SK-N-SH treated with all-trans-retinoic acid at 6 μM for 48 hours (cell line): ENCODE results near the gene TOP3A.

Source experiments
- ATAC-seq: fragments of 200-7000 bp; cut with Tn5 transposase; 3 replicates; pipeline ENCODE4 v1.9.1; 2020; ENCODE audit warnings: mild to moderate bottlenecking, moderate library complexity
- ARNTL ChIP-seq: fragments of 450-650 bp; formaldehyde crosslinking; IDR thresholded peaks from 2 replicates; pipeline ENCODE4 v1.5.0; 2020; ENCODE audit warnings: low read depth, mild to moderate bottlenecking, moderate library complexity, borderline replicate concordance
- BACH2 ChIP-seq: fragments of 250-450 bp; sonication (Bioruptor Pico); IDR thresholded peaks from 2 replicates; pipeline ENCODE4 v1.9.0; 2021; ENCODE audit warnings: mild to moderate bottlenecking, borderline replicate concordance
- CREB5 ChIP-seq: fragments of 250-450 bp; sonication (Bioruptor Pico); IDR thresholded peaks from 2 replicates; pipeline ENCODE4 v1.5.1; 2020; ENCODE audit warnings: low read depth, mild to moderate bottlenecking, moderate library complexity
- CSDC2 ChIP-seq: fragments of 250-450 bp; sonication (Bioruptor Pico); IDR thresholded peaks from 2 replicates; pipeline ENCODE4 v1.5.0; 2020; ENCODE audit warnings: mild to moderate bottlenecking, moderate library complexity
- ESRRG ChIP-seq: fragments of 250-450 bp; sonication (Bioruptor Pico); IDR thresholded peaks from 2 replicates; pipeline ENCODE4 v1.6.1; 2021; ENCODE audit warnings: mild to moderate bottlenecking
- GLIS3 ChIP-seq: fragments of 250-450 bp; sonication (Bioruptor Pico); IDR thresholded peaks from 2 replicates; pipeline ENCODE4 v1.5.0; 2020; ENCODE audit warnings: mild to moderate bottlenecking, moderate library complexity
- ISL1 ChIP-seq: fragments of 250-450 bp; sonication (Bioruptor Pico); IDR thresholded peaks from 2 replicates; pipeline ENCODE4 v2.1.2; 2022; ENCODE audit warnings: mild to moderate bottlenecking, moderate library complexity
- PATZ1 ChIP-seq: fragments of 250-450 bp; sonication (Bioruptor Pico); IDR thresholded peaks from 2 replicates; pipeline ENCODE4 v1.8.0; 2020; ENCODE audit warnings: mild to moderate bottlenecking, moderate library complexity, borderline replicate concordance
- POU6F1 ChIP-seq: fragments of 250-450 bp; sonication (Bioruptor Pico); IDR thresholded peaks from 2 replicates; pipeline ENCODE4 v1.8.0; 2021; ENCODE audit warnings: low read depth, mild to moderate bottlenecking, moderate library complexity, borderline replicate concordance
- PPARA ChIP-seq: fragments of 250-450 bp; sonication (Bioruptor Pico); IDR thresholded peaks from 2 replicates; pipeline ENCODE4 v1.5.0; 2020; ENCODE audit warnings: mild to moderate bottlenecking, borderline replicate concordance
- RARB ChIP-seq: fragments of 250-450 bp; sonication (Bioruptor Pico); IDR thresholded peaks from 2 replicates; pipeline ENCODE4 v1.8.0; 2021; ENCODE audit warnings: mild to moderate bottlenecking, moderate library complexity
- SNAI2 ChIP-seq: fragments of 250-450 bp; sonication (Bioruptor Pico); IDR thresholded peaks from 2 replicates; pipeline ENCODE4 v1.5.0; 2020; ENCODE audit warnings: mild to moderate bottlenecking, moderate library complexity
- TCF4 ChIP-seq: fragments of 250-450 bp; sonication (Bioruptor Pico); IDR thresholded peaks from 2 replicates; pipeline ENCODE4 v1.8.0; 2021; ENCODE audit warnings: mild to moderate bottlenecking, moderate library complexity, borderline replicate concordance
- TOX ChIP-seq: fragments of 250-450 bp; sonication (Bioruptor Pico); IDR thresholded peaks from 2 replicates; pipeline ENCODE4 v1.8.0; 2021; ENCODE audit warnings: mild to moderate bottlenecking, moderate library complexity, borderline replicate concordance
- TSHZ2 ChIP-seq: fragments of 250-450 bp; sonication (Bioruptor Pico); IDR thresholded peaks from 2 replicates; pipeline ENCODE4 v1.5.0; 2020; ENCODE audit warnings: mild to moderate bottlenecking, moderate library complexity
- ZC3H10 ChIP-seq: fragments of 250-450 bp; sonication (Bioruptor Pico); IDR thresholded peaks from 2 replicates; pipeline ENCODE4 v1.5.1; 2021; ENCODE audit warnings: mild to moderate bottlenecking, moderate library complexity
- ZFP3 ChIP-seq: fragments of 250-450 bp; sonication (Bioruptor Pico); IDR thresholded peaks from 2 replicates; pipeline ENCODE4 v1.5.0; 2020; ENCODE audit warnings: mild to moderate bottlenecking, moderate library complexity
- ZFP30 ChIP-seq: fragments of 450-650 bp; formaldehyde crosslinking; IDR thresholded peaks from 2 replicates; pipeline ENCODE4 v1.5.0; 2022; ENCODE audit warnings: mild to moderate bottlenecking, moderate library complexity
- ZNF565 ChIP-seq: fragments of 450-650 bp; formaldehyde crosslinking; conservative IDR thresholded peaks from 2 replicates; pipeline ENCODE4 v1.5.0; 2020; ENCODE audit warnings: low read depth, mild to moderate bottlenecking, moderate library complexity
- ZNF70 ChIP-seq: fragments of 450-650 bp; formaldehyde crosslinking; IDR thresholded peaks from 2 replicates; pipeline ENCODE4 v1.5.0; 2020; ENCODE audit warnings: mild to moderate bottlenecking, moderate library complexity
- ZNF8 ChIP-seq: fragments of 450-650 bp; formaldehyde crosslinking; IDR thresholded peaks from 2 replicates; pipeline ENCODE4 v1.5.0; 2020; ENCODE audit warnings: mild to moderate bottlenecking, moderate library complexity
- TF ChIP-seq, protein P1 (sequence below): fragments of 250-450 bp; sonication (Bioruptor Pico); IDR thresholded peaks from 2 replicates; pipeline ENCODE4 v1.5.1; 2021; ENCODE audit warnings: mild to moderate bottlenecking, moderate library complexity

Gene TOP3A

DNA sequence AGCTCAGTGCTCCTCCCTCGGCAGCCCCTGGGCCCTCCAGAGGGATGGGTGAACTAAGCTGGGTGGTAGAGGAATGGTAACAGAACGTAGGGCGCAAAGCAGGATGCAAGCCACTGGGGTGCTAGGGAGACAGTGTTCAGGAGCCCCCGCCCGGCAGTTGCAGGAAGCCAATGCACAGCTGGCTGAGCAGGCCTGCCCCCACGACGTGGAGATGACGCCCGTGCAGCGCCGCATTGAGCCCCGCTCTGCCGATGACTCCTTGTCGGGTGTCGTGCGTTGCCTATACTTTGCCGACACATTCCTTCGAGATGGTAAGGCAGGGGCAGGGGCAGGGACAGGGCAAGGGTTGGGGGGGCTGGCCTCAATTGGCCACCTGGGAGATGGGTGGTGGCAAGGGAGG, 76.5 kb downstream of the TOP3A start:
- no peak for ATAC-seq
- TF ChIP-seq ARNTL (CRISPR knock-in tag): no peak
- no peak for TF ChIP-seq BACH2 (CRISPR knock-in tag)
- TF ChIP-seq POU6F1 (CRISPR knock-in tag): no peak
- no peak for TF ChIP-seq RARB
- no peak for TF ChIP-seq ZC3H10 (CRISPR knock-in tag)
- TF ChIP-seq, protein P1, sequence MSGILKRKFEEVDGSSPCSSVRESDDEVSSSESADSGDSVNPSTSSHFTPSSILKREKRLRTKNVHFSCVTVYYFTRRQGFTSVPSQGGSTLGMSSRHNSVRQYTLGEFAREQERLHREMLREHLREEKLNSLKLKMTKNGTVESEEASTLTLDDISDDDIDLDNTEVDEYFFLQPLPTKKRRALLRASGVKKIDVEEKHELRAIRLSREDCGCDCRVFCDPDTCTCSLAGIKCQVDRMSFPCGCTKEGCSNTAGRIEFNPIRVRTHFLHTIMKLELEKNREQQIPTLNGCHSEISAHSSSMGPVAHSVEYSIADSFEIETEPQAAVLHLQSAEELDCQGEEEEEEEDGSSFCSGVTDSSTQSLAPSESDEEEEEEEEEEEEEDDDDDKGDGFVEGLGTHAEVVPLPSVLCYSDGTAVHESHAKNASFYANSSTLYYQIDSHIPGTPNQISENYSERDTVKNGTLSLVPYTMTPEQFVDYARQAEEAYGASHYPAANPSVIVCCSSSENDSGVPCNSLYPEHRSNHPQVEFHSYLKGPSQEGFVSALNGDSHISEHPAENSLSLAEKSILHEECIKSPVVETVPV (CRISPR knock-in tag): no peak
- no peak for TF ChIP-seq PPARA
- no peak for TF ChIP-seq PATZ1 (CRISPR knock-in tag)
- no peak for TF ChIP-seq ZFP3 (CRISPR knock-in tag)
- TF ChIP-seq ESRRG (CRISPR knock-in tag): no peak
- no peak for TF ChIP-seq TSHZ2
- no peak for TF ChIP-seq TCF4 (CRISPR knock-in tag)
- TF ChIP-seq ISL1 (CRISPR knock-in tag): no peak
- no peak for TF ChIP-seq TOX (CRISPR knock-in tag)
- no peak for TF ChIP-seq CSDC2 (CRISPR knock-in tag)
- no peak for TF ChIP-seq ZNF70 (CRISPR knock-in tag)
- no peak for TF ChIP-seq CREB5
- no peak for TF ChIP-seq ZFP30 (CRISPR knock-in tag)
- TF ChIP-seq ZNF8 (CRISPR knock-in tag): no peak
- TF ChIP-seq GLIS3: no peak

DNA sequence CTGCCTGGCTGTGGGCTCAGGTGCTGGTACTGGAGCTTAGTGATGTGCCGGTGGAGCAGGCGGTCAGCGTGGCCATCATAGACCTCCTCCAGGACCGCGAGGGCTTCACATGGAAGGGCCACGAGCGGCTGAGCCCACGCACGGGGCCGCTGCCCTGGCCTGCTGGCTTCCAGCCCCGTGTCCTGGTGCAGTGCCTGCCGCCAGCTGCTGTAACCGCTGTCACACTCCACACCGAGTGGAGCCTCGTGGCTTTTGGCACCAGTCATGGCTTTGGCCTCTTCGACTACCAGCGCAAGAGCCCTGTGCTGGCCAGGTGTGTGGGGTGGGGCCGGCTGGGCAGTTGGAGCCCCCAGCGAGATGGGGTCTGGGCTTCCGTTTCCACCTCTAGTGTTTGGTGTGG, 77.3 kb downstream of the TOP3A start:
- no peak for TF ChIP-seq ZC3H10 (CRISPR knock-in tag)
- TF ChIP-seq ESRRG (CRISPR knock-in tag): no peak
- ATAC-seq: no peak

DNA sequence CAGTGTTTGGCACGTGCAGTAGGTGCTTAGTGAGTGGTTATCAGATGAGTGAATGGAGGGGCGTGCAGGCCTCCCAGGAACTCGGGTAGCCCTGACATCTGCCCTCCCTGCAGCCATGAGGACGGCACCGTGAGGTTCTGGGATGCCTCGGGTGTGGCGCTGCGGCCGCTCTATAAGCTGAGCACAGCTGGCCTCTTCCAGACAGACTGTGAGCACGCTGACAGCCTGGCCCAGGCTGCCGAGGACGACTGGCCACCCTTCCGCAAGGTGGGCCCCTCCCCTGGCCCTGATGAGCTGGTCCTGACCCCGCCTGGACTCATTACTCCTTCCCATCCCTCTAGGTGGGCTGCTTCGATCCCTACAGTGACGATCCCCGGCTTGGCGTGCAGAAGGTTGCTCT, 78.3 kb downstream of the TOP3A start:
- no peak for ATAC-seq
- TF ChIP-seq SNAI2 (no peak), ZC3H10 (CRISPR knock-in tag) (no peak), PATZ1 (CRISPR knock-in tag) (no peak), ZNF565 (CRISPR knock-in tag) (no peak), ESRRG (CRISPR knock-in tag) (no peak), ZNF8 (CRISPR knock-in tag) (no peak), ISL1 (CRISPR knock-in tag) (no peak), POU6F1 (CRISPR knock-in tag) (no peak), CSDC2 (CRISPR knock-in tag) (no peak), CREB5 (no peak), TOX (CRISPR knock-in tag) (no peak), BACH2 (CRISPR knock-in tag) (no peak), ZFP3 (CRISPR knock-in tag) (no peak)
